K562 (cell line): ENCODE results near the gene PHLDA3. TPM values are rescaled to one million over a fixed set of nuclear protein-coding genes. Genes with fewer than 3 reads are reported as not detected.

Experiments
- ATAC-seq: fragments of 200-7000 bp; cut with Tn5 transposase; 3 replicates; pipeline ENCODE4 v1.9.1; 2020; ENCODE audit warnings: moderate library complexity
- BruUV-seq: library from RNA; stranded (reverse); fragments of 400-500 nt; replicated peaks from 2 replicates; lab custom pipeline; 2021; lab: Mats Ljungman, UMichigan
- CTCF ChIA-PET: fragments of 300-600 bp; formaldehyde crosslinking; extraction: SDS; loops from one replicate; lab custom pipeline; 2021; ENCODE audit warnings: low intra/inter-chr PET ratio; lab: Yijun Ruan, JAX
- POLR2A ChIA-PET: fragments of 300-600, 350-650 bp; sonication (Branson Sonifier 250); formaldehyde crosslinking; extraction: SDS; loops from one replicate; lab custom pipeline; 2021; ENCODE audit warnings: antibody characterized with exemption, inconsistent platforms; lab: Yijun Ruan, JAX
- DNase-seq, 4 experiments: peaks; one replicate each; pipeline versions ENCODE4 v3.0.0 to v3.0.0-alpha.2; 2011 to 2018; ENCODE audit warnings: low spot score in 3 of 4, mixed read lengths in 3 of 4; ENCODE audit errors: extremely low read depth in 1 of 4
- FAIRE-seq: peaks from 2 replicates; lab custom pipeline; 2011; peaks lifted over from hg19 to GRCh38; lab: Jason Lieb, UNC
- H2AFZ ChIP-seq: 2 replicates; pipeline ENCODE4 v1.6.0; 2011; ENCODE audit warnings: low read depth, low read length, control low read depth, inconsistent platforms
- H3K27ac ChIP-seq: fragments of 200-600 bp; 3 replicates; pipeline ENCODE4 v1.8.0; 2011; ENCODE audit warnings: low read depth, mild to moderate bottlenecking, control low read depth, inconsistent platforms, low read length, moderate library complexity, mixed read lengths; ENCODE audit errors: extremely low read depth
- H3K27me3 ChIP-seq, 2 experiments: fragments of 300-600 bp in 1 of 2; 2 replicates in 1 of 2; 3 replicates in 1 of 2; pipeline versions ENCODE4 v1.6.0 to v1.8.0; 2011; ENCODE audit warnings: inconsistent platforms in 2 of 2, low read length in 2 of 2, mild to moderate bottlenecking in 1 of 2, mixed read lengths in 1 of 2, moderate library complexity in 1 of 2; ENCODE audit not compliant: control insufficient read depth in 2 of 2, insufficient read depth in 2 of 2
- H3K36me3 ChIP-seq: fragments of 300-600 bp; 3 replicates; pipeline ENCODE4 v1.8.0; 2011; ENCODE audit warnings: mild to moderate bottlenecking, low read length, inconsistent platforms; ENCODE audit not compliant: control insufficient read depth, insufficient read depth
- H3K4me1 ChIP-seq, 2 experiments: fragments of 200-600 bp in 1 of 2; replicated peaks in 1 of 2; 2 replicates in 1 of 2; 3 replicates in 1 of 2; pipeline versions ENCODE4 v1.5.1 to v1.8.0; 2011; ENCODE audit warnings: inconsistent platforms in 2 of 2, low read length in 2 of 2, mild to moderate bottlenecking in 1 of 2, mixed read lengths in 1 of 2, moderate library complexity in 1 of 2; ENCODE audit not compliant: control insufficient read depth in 2 of 2, insufficient read depth in 2 of 2
- H3K4me2 ChIP-seq: 2 replicates; pipeline ENCODE4 v1.6.1; 2011; ENCODE audit warnings: low read length, control low read depth, inconsistent platforms, mixed read lengths; ENCODE audit not compliant: insufficient read depth
- H3K4me3 ChIP-seq: fragments of 200-600 bp; sonication (generic), shearing (Covaris generic); 2 replicates; pipeline ENCODE4 v1.5.1; 2016; ENCODE audit warnings: control low read depth, inconsistent platforms
- H3K79me2 ChIP-seq: fragments of 200-600 bp; 3 replicates; pipeline ENCODE4 v1.8.0; 2011; ENCODE audit warnings: low read length, inconsistent platforms; ENCODE audit not compliant: control insufficient read depth, insufficient read depth
- H3K9ac ChIP-seq, 2 experiments: 2 replicates each; pipeline versions ENCODE4 v1.6.0 to v1.6.1; 2011; ENCODE audit warnings: low read depth in 2 of 2, low read length in 2 of 2, control low read depth in 1 of 2, inconsistent platforms in 1 of 2, mild to moderate bottlenecking in 1 of 2, mixed read lengths in 1 of 2; ENCODE audit not compliant: insufficient read depth in 1 of 2
- H3K9me1 ChIP-seq: one replicate; pipeline ENCODE4 v1.6.0; 2011; ENCODE audit warnings: inconsistent platforms, mild to moderate bottlenecking, low read length, moderate library complexity; ENCODE audit not compliant: control insufficient read depth, insufficient read depth
- H3K9me3 ChIP-seq: replicated peaks from 2 replicates; pipeline ENCODE4 v1.5.1; 2011; ENCODE audit warnings: low read depth, low read length, inconsistent platforms; ENCODE audit not compliant: control insufficient read depth, insufficient read depth
- H4K20me1 ChIP-seq: replicated peaks from 2 replicates; pipeline ENCODE4 v1.6.1; 2011; ENCODE audit warnings: low read length, inconsistent platforms, mixed read lengths; ENCODE audit not compliant: control insufficient read depth, insufficient read depth
- C11orf30 ChIP-seq: fragments of 450-650 bp; IDR thresholded peaks from 2 replicates; pipeline ENCODE4 v1.6.1; 2016; ENCODE audit warnings: low read depth, mild to moderate bottlenecking
- NCOA6 ChIP-seq: fragments of 450-650 bp; IDR thresholded peaks from 2 replicates; pipeline ENCODE4 v1.6.1; 2017; ENCODE audit warnings: mild to moderate bottlenecking
- TEAD4 ChIP-seq, 2 experiments: sonication (generic) in 1 of 2; formaldehyde crosslinking in 1 of 2; IDR thresholded peaks; 2 replicates each; pipeline versions ENCODE4 v1.6.1 to v1.8.0; 2012 to 2022; ENCODE audit warnings: borderline replicate concordance in 1 of 2, inconsistent platforms in 1 of 2, low read length in 1 of 2, mild to moderate bottlenecking in 1 of 2, missing genetic modification reagents in 1 of 2
- WGBS: fragments of 100-300 bp; shearing (Covaris generic); methylation state at CpG from one replicate; pipeline ENCODE4 v1.1.6; 2016; ENCODE audit warnings: low coverage, mixed read lengths; ENCODE audit not compliant: insufficient coverage; ENCODE audit errors: missing lambda C conversion rate; 5-methylcytosine and 5-hydroxymethylcytosine counted together
- in situ Hi-C: fragments of 300-500 bp; cut with MboI; formaldehyde crosslinking; loops from 4 replicates; pipeline ENCODE4 v1.15.0; 2018; ENCODE audit warnings: inconsistent platforms, mixed read lengths
- intact Hi-C: fragments of 100-400 bp; cut with micrococcal nuclease; formaldehyde crosslinking; loops from 2 replicates; pipeline ENCODE4 v1.14.2; 2022
- polyA plus RNA-seq, 8 experiments: library from polyadenylated mRNA; depleted of rRNA in 4 of 8; stranded (reverse) in 5 of 8; unstranded in 3 of 8; fragments of >200 nt; fragmentation: Nextera tagmentation in 2 of 8; fragmentation: Illumina TruSeq in 1 of 8; extraction: Ambion mirVana in 2 of 8; extraction: Trizol in 1 of 8; gene quantifications; 2 replicates each; pipeline versions ENCODE4 v1.2.1 to v1.2.3, GENCODE V29; 2011 to 2014; ENCODE audit warnings: inconsistent platforms in 1 of 8, missing spikeins in 1 of 8
- total RNA-seq, 7 experiments: library from RNA; depleted of rRNA in 6 of 7; stranded (reverse); fragments of >200 nt in 6 of 7; fragmentation: Illumina TruSeq in 2 of 7; extraction: Trizol in 2 of 7; gene quantifications; 2 replicates each; pipeline versions ENCODE4 v1.2.1 to v1.2.3, GENCODE V29; 2011 to 2021; ENCODE audit warnings: low replicate concordance in 1 of 7
- TF ChIP-seq, protein P1 (sequence below), 2 experiments: IDR thresholded peaks; 2 replicates each; pipeline ENCODE4 v1.6.1; 2011; ENCODE audit warnings: borderline replicate concordance in 1 of 2, control low read depth in 1 of 2, low read depth in 1 of 2, low read length in 1 of 2, mild to moderate bottlenecking in 1 of 2, mixed read lengths in 1 of 2, moderate library complexity in 1 of 2; ENCODE audit not compliant: insufficient read depth in 1 of 2, insufficient read length in 1 of 2, poor library complexity in 1 of 2, severe bottlenecking in 1 of 2; ENCODE audit errors: extremely low read depth in 1 of 2

Gene PHLDA3
- total and polyA plus RNA-seq, 9 of the 15 experiments (the other 6 are each of a cell fraction or from before 2014, with no cell fraction given): 0.11 to 0.27 TPM; not detected in 7

- Histone ChIP-seq H3K4me1 (peaks cover 12 to 23% of the 10 kb centered on the region in 2 experiments), H4K20me1 (no peaks in the 10 kb centered on the region; the same call in 1 of the 2 replicates), H3K9me1 (peaks cover 4% of the 10 kb centered on the region), H3K27me3 (peaks cover 0 to 3% of the 10 kb centered on the region in 2 experiments; a peak in 1 of 5 replicates), H3K79me2 (no peaks in the 10 kb centered on the region), H2AFZ (no peak overlapping the region), H3K4me2 (no peak overlapping the region), H3K27ac (no peak overlapping the region), H3K36me3 (no peaks in the 10 kb centered on the region), H3K9ac (no peak overlapping the region), H3K4me3 (no peak overlapping the region), H3K9me3 (no peaks in the 10 kb centered on the region)
- no peak for TF ChIP-seq NCOA6
- TF ChIP-seq, protein P1, sequence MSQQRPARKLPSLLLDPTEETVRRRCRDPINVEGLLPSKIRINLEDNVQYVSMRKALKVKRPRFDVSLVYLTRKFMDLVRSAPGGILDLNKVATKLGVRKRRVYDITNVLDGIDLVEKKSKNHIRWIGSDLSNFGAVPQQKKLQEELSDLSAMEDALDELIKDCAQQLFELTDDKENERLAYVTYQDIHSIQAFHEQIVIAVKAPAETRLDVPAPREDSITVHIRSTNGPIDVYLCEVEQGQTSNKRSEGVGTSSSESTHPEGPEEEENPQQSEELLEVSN (IDR thresholded peaks at IDR 0.05; ENCODE audit: borderline replicate concordance in 1 of 2, extremely low read depth in 1 of 2, insufficient read depth in 1 of 2, insufficient read length in 1 of 2, low read depth in 1 of 2, low read length in 1 of 2, poor library complexity in 1 of 2, severe bottlenecking in 1 of 2): no peak
- no peak for TF ChIP-seq C11orf30
- TF ChIP-seq TEAD4 (IDR thresholded peaks at IDR 0.05; ENCODE audit: low read length): no peak
- TF ChIP-seq TEAD4 (CRISPR knock-in tag; IDR thresholded peaks at IDR 0.05; ENCODE audit: borderline replicate concordance): no peak
- in situ Hi-C loops: no loop called here
- no TSS peak for BruUV-seq
- WGBS: 40% methylated on average over 4 of the region's 4 CpGs
- intact Hi-C loops: no loop called here
- FAIRE-seq (no peak), ATAC-seq (no peak), DNase-seq (no peak)
- CTCF ChIA-PET: interaction anchor here (7.7 kb wide), 1 partner anchor 28 kb away, joined by 166 read pairs; no protein-coding TSS in a partner anchor
- POLR2A ChIA-PET: interaction anchor here (0.9 to 2.7 kb wide), 4 partner anchors 11 to 20 kb away, joined by 3 to 12 read pairs (median 4); no protein-coding TSS in a partner anchor
Observed at GRCh38 chr1:201485184-201485774, 16.3 kb upstream of the PHLDA3 start.
